ENCODE data around the gene SOHLH1.

DNA sequence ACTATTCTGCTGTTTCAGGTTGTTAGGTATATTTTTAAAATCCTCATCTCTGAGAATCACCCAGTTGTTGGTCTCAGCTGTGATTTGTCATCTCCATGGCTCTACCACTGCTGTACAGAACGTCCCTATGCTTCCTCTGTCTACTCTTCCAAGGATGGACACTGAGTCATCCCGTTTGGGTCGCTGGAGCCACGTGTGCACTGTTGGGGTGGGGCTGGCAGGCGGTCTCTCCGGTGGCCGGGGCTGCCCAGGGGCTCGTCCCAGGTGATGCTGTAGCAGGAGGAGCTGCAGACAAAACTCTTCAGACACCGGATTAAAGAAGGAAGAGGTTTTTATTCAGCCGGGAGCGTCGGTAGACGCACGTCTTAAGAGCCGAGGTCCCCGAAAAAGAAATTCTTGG is 19.2 kb downstream of the SOHLH1 start:
- no peak for TF ChIP-seq FOS (IDR thresholded peaks at IDR 0.05; ENCODE audit: low read depth, low read length)
- TF ChIP-seq, protein P1, sequence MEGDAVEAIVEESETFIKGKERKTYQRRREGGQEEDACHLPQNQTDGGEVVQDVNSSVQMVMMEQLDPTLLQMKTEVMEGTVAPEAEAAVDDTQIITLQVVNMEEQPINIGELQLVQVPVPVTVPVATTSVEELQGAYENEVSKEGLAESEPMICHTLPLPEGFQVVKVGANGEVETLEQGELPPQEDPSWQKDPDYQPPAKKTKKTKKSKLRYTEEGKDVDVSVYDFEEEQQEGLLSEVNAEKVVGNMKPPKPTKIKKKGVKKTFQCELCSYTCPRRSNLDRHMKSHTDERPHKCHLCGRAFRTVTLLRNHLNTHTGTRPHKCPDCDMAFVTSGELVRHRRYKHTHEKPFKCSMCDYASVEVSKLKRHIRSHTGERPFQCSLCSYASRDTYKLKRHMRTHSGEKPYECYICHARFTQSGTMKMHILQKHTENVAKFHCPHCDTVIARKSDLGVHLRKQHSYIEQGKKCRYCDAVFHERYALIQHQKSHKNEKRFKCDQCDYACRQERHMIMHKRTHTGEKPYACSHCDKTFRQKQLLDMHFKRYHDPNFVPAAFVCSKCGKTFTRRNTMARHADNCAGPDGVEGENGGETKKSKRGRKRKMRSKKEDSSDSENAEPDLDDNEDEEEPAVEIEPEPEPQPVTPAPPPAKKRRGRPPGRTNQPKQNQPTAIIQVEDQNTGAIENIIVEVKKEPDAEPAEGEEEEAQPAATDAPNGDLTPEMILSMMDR (conservative IDR thresholded peaks at IDR 0.05; ENCODE audit: low read depth, low read length) = no peak
- TF ChIP-seq POLR2A (IDR thresholded peaks at IDR 0.05; ENCODE audit: low read depth, low read length) = no peak
- TF ChIP-seq USF2 (IDR thresholded peaks at IDR 0.05; ENCODE audit: low read depth, low read length) = no peak; the same call in 1 of the 2 replicates
- TF ChIP-seq NFE2L2 (IDR thresholded peaks at IDR 0.05; ENCODE audit: low read depth, low read length) = no peak
- TF ChIP-seq MXI1 (IDR thresholded peaks at IDR 0.05; ENCODE audit: borderline replicate concordance, low read depth, low read length) = no peak
- no peak for TF ChIP-seq CHD1 (IDR thresholded peaks at IDR 0.05; ENCODE audit: low read depth, low read length)
- TF ChIP-seq RFX5 (IDR thresholded peaks at IDR 0.05; ENCODE audit: low read depth, low read length) = no peak
- TF ChIP-seq CEBPB (IDR thresholded peaks at IDR 0.05; ENCODE audit: low read depth, low read length) = no peak
- no peak for TF ChIP-seq MAZ (IDR thresholded peaks at IDR 0.05; ENCODE audit: borderline replicate concordance, low read depth, low read length)
